Iris pigment epithelial cell (primary cell): ENCODE results near the gene EIF4E2.

Experiments used
- DNase-seq: peaks from one replicate; pipeline ENCODE4 v3.0.0-alpha.2; 2011; ENCODE audit warnings: low read depth

EIF4E2 gene

DNA sequence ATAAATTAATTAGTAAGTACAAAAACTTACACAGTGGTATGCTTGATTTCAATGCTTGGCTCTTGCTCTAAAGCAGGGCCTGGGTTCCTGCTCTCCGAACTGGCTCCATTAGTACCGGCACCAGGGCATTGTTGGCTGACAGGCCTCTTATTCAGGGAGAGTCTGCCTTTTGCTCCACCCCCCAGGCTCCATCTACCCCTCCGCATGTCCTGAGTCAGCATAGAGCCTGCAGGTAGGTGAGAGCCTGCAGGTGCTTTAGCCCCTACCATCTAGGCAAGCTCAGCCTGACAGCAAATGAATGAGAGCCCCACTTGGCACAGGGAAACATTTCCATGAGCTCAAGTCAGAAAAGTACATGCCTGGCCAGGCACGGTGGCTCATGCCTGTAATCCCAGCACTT is 47.8 kb downstream of the EIF4E2 start:
- no peak for DNase-seq

DNA sequence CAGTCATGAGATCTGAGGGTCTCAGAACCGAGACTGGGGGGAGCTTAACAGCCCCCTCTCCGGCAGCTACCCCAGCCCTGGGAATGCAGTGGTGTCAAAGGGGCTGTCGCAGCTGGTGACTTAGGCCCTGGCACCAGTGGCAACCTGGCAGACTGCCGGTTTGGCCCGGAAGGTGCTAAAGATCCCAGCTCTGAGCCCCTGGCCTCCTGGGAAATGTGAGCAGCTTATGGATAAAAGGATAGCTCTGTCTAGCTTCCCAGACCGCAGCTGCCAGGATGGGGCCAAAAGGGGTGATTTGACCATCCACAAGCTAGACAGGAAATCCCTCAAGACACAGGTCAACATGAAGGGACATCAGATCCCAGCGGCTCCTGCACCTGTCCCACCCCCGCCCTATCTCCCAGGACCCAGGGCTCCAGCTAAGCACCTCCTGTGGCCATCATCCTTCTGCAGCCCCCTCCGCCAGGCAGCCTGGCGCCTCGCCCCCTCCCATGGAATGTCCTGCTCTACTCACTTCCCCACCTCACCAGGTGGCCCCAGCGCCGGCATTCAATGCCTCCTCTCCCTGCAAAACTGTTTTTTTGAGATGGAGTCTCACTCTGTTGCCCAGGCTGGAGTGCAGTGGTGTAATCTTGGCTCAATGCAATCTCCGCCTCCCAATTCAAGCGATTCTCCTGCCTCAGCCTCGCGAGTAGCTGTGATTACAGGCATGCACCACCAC is 49.7 kb downstream of the EIF4E2 start:
- DNase-seq, result no peak

DNA sequence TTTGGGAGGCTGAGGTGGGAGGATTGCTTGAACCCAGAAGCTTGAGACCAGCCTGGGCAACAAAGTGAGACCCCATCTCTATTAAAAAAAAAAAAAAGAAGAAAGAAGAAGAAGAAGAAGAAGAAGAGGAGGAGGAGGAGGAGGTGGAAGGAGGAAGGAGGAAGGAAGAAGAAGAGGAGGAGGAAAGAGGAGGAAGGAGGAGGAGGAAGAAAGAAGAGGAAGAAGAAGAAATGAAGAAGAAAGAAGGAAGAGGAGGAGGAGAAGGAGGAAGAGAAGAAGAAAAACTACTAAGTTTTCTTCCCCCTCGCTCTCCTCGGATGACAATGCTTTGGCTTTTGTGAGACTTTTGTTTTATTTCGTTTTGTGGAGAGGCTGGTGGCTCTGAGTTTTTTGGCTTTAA is 52.8 kb downstream of the EIF4E2 start:
- no peak for DNase-seq

DNA sequence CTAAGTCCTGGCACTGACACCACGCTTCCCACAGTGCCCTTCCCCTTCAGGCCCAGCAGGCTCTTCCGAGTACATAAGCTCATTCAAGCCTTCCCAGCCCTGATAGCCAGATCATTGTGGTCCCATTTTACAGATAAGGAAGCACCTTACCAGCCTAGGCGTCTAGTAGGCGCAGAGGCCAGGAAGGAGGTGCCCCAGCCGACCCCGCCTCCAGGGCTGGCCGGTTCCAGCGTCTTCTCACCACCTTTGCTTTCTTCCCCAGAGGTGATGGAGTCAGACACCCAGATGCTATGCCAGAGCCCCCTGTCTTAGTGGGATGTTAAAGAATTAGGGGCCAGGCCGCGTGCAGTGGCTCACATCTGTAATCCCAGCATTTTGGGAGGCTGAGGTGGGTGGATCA is 54.0 kb downstream of the EIF4E2 start:
- no peak for DNase-seq

DNA sequence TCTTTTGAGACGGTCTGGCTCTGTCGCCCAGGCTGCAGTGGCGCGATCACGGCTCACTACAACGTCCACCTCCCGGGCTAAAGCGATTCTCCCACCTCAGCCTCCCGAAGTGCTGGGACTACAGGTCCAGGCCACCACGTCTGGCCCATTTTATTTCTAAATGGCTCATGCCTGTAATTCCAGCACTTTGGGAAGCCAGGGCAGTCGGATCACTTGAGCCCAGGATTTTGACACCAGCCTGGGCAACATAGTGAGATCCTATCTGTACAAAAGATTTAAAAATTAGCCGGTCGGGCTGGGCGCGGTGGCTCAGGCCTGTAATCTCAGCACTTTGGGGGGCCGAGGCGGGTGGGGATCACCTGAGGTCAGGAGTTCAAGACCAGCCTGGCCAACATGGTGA is 56.5 kb downstream of the EIF4E2 start:
- no peak for DNase-seq

DNA sequence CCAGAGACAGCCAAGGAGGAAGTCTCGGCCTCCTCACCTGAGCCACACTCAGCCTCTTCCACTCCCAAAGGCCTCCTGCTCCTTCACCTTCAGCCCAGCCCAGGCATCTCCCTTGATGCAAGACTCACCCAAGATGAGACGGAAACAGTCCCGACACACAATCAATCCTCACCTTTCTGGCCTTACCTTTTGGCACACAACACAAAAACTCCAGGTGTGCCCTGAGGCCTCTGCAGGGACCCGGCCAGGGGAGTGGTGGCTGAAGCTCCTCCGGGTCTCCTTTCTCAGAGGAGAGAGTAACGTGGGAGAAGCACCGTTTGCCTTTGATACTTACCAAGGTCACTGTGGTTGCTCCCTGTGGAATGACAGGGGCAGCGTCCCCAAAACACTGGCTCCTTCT is 59.1 kb downstream of the EIF4E2 start:
- no peak for DNase-seq

DNA sequence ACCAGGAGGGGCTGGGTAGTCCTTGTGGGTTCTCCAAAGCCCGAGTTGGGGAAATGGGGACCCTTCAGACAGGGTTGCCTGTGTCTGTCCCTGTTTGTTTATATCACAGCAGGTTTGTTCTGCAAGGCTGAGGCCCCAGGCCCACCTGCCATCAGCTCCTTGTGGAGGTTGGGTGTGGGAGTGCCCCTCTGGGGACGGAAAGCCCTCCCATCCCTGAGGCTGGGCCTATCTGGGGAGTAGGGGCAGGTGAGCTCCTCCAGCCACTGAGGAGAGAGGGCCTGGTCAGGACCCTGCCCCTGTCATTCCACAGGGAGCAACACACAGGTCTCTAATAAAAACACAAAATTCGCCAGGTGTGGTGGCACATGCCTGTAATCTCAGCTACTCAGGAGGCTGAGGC is 59.6 kb downstream of the EIF4E2 start:
- no peak for DNase-seq

DNA sequence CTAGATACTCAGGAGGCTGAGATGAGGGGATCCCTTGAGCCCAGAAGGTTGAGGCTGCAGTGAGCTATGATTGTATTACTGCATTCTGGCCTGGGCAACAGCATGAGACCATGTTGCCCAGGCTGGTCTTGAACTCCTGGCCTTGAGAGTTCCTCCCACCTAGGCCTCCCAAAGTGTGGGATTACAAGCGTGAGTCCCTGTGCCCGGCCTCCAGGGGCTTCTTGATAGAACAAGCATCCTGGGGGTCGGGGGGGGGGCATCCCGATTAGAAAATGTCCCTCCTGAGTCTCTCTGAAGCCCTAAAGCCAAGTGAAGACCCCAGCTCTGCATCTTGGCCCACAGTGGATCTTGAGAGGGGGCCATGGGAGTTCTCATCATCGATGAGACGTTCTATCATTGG is 60.6 kb downstream of the EIF4E2 start:
- DNase-seq, result no peak

DNA sequence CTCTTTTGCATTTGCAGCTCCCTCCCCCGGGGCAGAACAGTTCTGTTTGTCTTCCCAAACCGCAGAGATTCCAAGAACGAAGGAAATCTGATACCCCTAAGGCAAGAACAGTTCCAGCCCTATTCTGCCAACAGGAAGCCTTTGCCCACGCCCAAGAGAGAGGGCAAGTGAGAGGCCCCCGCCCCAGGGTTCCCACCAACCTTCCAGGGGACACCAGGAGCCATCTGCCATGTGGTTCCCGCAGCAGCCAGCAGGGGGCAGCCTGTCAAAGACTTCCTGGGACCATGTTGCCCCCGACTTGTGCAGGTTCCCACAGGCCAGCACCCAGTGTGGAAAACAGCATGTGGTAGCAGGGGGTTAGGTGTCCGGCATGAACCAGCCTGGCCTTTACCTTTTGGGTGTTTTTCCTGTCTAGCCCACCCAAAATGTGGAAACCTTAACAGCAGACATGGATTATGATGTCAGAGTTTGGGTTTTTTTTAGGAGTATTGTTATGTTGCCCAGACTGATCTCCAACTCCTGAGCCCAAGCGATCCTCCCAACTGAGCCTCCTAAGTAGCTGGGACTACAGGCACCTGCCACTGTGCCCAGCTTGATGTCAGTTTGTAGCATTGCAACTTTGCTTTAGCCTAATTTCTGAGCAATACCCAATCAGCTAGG is 61.2 kb downstream of the EIF4E2 start:
- peak; percentile 55 for DNase-seq

DNA sequence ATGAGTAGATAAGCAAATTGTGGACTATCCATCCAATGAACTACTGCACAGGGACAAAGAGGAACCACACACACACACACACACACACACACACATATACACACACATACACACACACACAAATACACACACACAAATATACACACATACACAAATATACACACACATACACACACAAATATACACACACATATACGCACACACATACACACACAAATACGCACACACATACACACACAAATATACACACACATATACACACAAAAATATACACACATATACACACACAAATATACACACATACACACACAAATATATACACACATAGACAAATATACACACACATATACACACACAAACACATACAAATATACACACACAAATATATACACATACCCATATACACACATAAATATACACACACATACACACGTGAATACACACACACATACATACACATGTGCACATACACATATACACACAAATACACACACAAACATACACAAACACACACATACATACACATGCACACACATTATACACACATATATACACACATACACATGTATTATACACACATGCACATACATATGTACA is 63.1 kb downstream of the EIF4E2 start:
- no peak for DNase-seq

DNA sequence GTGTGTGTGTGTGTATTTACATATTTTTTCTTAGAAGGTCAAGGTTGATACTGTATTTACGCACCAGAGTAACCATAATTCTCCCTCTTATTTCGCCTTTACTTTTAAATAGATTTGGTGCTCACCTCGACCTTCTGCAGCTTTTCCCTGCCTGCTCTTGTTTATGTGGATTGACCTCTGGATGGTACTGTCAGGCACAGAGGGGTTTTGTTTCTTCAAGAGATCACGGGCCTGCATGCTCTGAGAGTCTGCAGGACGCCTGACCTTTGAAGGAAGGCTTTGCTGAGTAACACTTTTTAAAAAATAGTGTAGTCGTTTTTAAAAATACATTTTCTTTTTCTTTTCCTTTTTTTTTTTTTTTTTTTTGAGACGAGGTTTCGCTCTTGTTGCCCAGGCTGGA is 64.8 kb downstream of the EIF4E2 start:
- no peak for DNase-seq
